ENCODE data around the gene NR3C2. TPM values are rescaled to one million over a fixed set of nuclear protein-coding genes. Genes with fewer than 3 reads are reported as not detected.

The NR3C2 gene
- total and polyA plus RNA-seq, 4 donors, result 2.8 to 43.9 (median 11.5) TPM

DNA sequence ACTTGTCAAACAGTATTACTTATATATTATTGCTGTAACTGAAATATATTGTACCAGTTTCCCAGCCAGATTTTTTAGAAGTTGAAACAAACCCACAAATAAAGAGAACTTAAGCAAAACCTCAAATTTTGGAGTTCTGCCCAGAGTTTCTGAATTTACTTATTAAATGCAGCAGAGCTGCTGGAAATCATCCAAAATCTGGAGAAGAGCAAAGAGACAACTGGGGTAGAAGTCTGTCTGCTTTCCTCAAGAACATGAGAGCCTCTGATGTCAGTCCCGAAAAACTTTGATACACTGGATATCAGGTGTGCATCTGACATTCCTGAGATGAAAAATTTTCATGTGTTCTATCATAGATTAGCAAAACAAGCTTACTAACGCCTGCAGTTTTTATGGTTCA lies 325.9 kb downstream of the NR3C2 start:
- H3K27ac ChIP-seq (ENCODE audit: low read depth in 1 of 2, low read length in 1 of 2), result no peak overlapping the region
- H3K4me3 ChIP-seq, result no peak overlapping the region
- H3K9me3 ChIP-seq (ENCODE audit: control insufficient read depth in 4 of 4, insufficient read depth in 3 of 4, low read length in 3 of 4), result no peaks in the 10 kb centered on the region
- H3K27me3 ChIP-seq (ENCODE audit: control insufficient read depth in 3 of 3, insufficient read depth in 3 of 3, low read length in 2 of 3), result no peaks in the 10 kb centered on the region
- DNase-seq (peak in 2 of 3 donors; percentile 95 to 97), ATAC-seq (ENCODE audit: insufficient read depth, low FRiP score) (no peak)
- TF ChIP-seq, protein P1, sequence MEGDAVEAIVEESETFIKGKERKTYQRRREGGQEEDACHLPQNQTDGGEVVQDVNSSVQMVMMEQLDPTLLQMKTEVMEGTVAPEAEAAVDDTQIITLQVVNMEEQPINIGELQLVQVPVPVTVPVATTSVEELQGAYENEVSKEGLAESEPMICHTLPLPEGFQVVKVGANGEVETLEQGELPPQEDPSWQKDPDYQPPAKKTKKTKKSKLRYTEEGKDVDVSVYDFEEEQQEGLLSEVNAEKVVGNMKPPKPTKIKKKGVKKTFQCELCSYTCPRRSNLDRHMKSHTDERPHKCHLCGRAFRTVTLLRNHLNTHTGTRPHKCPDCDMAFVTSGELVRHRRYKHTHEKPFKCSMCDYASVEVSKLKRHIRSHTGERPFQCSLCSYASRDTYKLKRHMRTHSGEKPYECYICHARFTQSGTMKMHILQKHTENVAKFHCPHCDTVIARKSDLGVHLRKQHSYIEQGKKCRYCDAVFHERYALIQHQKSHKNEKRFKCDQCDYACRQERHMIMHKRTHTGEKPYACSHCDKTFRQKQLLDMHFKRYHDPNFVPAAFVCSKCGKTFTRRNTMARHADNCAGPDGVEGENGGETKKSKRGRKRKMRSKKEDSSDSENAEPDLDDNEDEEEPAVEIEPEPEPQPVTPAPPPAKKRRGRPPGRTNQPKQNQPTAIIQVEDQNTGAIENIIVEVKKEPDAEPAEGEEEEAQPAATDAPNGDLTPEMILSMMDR (IDR thresholded peaks at IDR 0.05; ENCODE audit: control extremely low read depth, extremely low read depth), result no peak
- H3K4me1 ChIP-seq (ENCODE audit: control insufficient read depth in 5 of 5, insufficient read depth in 5 of 5, low read length in 5 of 5), result peaks cover 0 to 9% (median 2%) of the 10 kb centered on the region in 5 donors
- 60 to 77% methylated on average over 2 of the region's 2 CpGs for WGBS, 2 donors
- no peak overlapping the region for H3K9ac ChIP-seq (ENCODE audit: insufficient read depth in 1 of 2, low read length in 2 of 2)
- H3K36me3 ChIP-seq (ENCODE audit: control insufficient read depth in 4 of 4, insufficient read depth in 4 of 4, low read length in 4 of 4), result peaks cover 0 to 26% (median 5%) of the 10 kb centered on the region in 4 donors

DNA sequence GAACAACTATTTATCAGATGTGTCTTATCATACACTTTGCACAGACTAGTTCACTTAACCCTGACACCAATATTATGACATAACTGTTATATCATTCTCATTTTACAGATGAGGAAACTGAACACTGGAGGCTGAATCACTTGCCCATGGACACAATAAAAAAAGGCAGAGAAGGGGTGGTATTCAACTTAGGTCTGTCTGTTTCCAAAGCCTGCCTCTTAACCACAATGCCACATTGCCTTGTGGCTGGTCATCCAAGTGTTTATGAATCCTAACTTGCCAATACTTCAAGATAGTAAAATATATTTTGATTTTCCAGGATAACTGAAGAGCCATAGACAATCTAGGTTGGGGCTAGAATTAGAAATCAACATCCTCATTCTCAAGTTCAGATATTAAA lies 327.8 kb downstream of the NR3C2 start:
- Histone ChIP-seq H3K9ac (ENCODE audit: insufficient read depth in 1 of 2, low read length in 2 of 2) (no peak overlapping the region), H3K4me3 (no peak overlapping the region), H3K27ac (ENCODE audit: low read depth in 1 of 2, low read length in 1 of 2) (no peak overlapping the region), H3K27me3 (ENCODE audit: control insufficient read depth in 3 of 3, insufficient read depth in 3 of 3, low read length in 2 of 3) (no peaks in the 10 kb centered on the region), H3K4me1 (ENCODE audit: control insufficient read depth in 5 of 5, insufficient read depth in 5 of 5, low read length in 5 of 5) (peaks cover 0 to 9% (median 2%) of the 10 kb centered on the region in 5 donors), H3K36me3 (ENCODE audit: control insufficient read depth in 4 of 4, insufficient read depth in 4 of 4, low read length in 4 of 4) (peaks cover 0 to 17% (median 6%) of the 10 kb centered on the region in 4 donors), H3K9me3 (ENCODE audit: control insufficient read depth in 4 of 4, insufficient read depth in 3 of 4, low read length in 3 of 4) (no peaks in the 10 kb centered on the region)
- ATAC-seq (ENCODE audit: insufficient read depth, low FRiP score) (no peak), DNase-seq (no peak)
- TF ChIP-seq, protein P1 (IDR thresholded peaks at IDR 0.05; ENCODE audit: control extremely low read depth, extremely low read depth), result no peak

DNA sequence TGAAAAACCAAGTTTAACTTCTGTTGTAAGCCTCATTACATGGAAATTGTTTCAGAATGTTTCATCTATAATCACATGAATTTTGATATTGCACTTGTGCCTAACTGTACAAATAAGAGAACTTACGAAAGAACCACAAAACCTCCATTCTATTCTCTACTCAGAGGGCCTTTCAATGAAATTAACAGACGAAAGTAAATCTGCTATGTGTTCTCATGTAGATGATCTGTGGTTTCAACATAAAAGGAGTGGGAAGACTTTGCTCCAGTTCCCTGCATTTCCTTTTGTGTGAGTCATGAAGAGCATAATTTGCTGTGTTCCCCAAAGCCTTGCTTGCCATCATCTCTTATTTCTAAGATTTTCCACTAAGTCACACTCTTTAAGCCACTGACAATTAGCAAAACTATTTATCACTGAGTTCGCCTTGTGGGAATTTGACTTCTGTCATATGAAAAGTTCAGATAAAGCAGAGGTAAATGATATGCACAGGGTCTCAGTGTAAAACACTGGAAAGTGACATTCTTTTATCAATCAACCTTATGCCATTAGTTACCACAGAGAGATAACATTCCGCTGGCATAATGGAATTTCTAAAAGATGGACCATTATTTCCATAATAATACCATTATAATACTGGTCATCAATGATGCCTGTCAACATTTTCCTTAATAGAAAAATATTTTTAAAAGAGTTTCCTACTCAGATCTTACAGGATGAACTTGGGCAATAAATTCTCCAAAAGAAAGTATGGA lies 329.8 kb downstream of the NR3C2 start:
- no peak for DNase-seq
- Histone ChIP-seq H3K9ac (ENCODE audit: insufficient read depth in 1 of 2, low read length in 2 of 2) (no peak overlapping the region), H3K27ac (ENCODE audit: low read depth in 1 of 2, low read length in 1 of 2) (no peak overlapping the region), H3K4me3 (no peak overlapping the region), H3K4me1 (ENCODE audit: control insufficient read depth in 5 of 5, insufficient read depth in 5 of 5, low read length in 5 of 5) (peaks cover 0 to 9% (median 2%) of the 10 kb centered on the region in 5 donors), H3K9me3 (ENCODE audit: control insufficient read depth in 4 of 4, insufficient read depth in 3 of 4, low read length in 3 of 4) (peaks cover 0 to 1% (median 0%) of the 10 kb centered on the region in 4 donors), H3K27me3 (ENCODE audit: control insufficient read depth in 3 of 3, insufficient read depth in 3 of 3, low read length in 2 of 3) (no peaks in the 10 kb centered on the region), H3K36me3 (ENCODE audit: control insufficient read depth in 4 of 4, insufficient read depth in 4 of 4, low read length in 4 of 4) (peaks cover 0 to 17% (median 8%) of the 10 kb centered on the region in 4 donors)
- ATAC-seq (ENCODE audit: insufficient read depth, low FRiP score), result no peak
- WGBS, 2 donors, result 66 to 76% methylated on average over 4 of the region's 4 CpGs
- TF ChIP-seq, protein P1 (IDR thresholded peaks at IDR 0.05; ENCODE audit: control extremely low read depth, extremely low read depth), result no peak

Measured in lung (tissue), 12 donors.